ENCODE data around the gene STXBP2.

The STXBP2 gene

GRCh38 chr19:7612282-7613274, 24.3 kb upstream of the STXBP2 start:
- no peak for DNase-seq

- no peak for DNase-seq
These were observed 21.8 kb upstream of the STXBP2 start for GRCh38 chr19:7614859-7615741.

DNA sequence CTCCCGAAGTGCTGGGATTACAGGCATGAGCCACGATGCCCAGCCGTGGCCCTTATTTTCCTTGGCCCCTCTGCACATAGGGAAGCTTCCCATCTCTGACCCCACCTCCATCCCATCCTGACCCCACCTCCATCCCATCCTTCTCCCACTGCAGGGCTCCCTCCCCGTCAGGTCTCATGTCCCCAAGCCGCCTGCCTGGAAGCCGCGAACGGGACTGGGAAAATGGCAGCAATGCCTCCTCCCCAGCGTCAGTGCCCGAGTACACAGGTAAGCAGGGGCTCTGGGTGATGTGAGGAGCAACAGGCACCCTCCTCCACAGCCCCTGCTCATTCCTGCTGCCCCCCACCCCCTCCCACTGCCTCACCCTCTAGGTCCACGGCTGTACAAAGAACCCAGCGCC, 19.7 kb upstream of the STXBP2 start:
- DNase-seq = no peak

DNA sequence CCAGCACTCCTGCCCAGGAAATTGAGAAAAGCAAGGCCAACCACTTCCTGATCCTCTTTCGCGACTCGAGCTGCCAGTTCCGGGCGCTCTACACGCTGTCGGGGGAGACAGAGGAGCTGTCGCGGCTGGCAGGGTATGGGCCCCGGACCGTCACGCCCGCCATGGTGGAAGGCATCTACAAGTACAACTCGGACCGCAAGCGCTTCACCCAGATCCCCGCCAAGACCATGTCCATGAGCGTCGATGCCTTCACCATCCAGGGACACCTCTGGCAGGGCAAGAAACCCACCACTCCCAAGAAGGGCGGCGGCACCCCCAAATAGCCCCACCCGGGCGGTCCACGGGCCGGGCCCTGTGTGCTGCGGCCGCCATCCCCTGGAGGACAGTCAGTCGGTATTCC, 19.2 kb upstream of the STXBP2 start:
- DNase-seq = no peak

DNA sequence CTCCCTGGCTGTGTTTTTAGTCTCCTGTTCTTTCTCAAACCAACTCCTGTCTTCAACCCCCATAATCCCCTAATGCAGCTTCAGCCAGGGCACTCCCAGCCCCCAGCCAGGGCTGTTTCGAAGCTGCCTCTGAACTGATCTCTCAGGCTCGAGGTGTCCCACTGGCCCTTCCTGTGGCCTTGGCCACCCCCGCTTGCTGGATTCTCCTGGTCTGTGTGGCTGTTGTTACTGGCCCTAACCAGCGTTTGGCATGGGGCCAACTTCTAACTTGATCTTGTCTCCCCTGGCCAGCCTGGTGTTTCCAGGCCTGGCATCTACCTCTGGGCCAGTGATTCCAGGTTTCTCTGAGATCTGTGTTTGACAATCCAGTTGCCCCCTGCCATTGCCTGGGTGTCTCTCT, 18.6 kb upstream of the STXBP2 start:
- peak in 2 of 56 donors; percentile 20 to 31 for DNase-seq

DNA sequence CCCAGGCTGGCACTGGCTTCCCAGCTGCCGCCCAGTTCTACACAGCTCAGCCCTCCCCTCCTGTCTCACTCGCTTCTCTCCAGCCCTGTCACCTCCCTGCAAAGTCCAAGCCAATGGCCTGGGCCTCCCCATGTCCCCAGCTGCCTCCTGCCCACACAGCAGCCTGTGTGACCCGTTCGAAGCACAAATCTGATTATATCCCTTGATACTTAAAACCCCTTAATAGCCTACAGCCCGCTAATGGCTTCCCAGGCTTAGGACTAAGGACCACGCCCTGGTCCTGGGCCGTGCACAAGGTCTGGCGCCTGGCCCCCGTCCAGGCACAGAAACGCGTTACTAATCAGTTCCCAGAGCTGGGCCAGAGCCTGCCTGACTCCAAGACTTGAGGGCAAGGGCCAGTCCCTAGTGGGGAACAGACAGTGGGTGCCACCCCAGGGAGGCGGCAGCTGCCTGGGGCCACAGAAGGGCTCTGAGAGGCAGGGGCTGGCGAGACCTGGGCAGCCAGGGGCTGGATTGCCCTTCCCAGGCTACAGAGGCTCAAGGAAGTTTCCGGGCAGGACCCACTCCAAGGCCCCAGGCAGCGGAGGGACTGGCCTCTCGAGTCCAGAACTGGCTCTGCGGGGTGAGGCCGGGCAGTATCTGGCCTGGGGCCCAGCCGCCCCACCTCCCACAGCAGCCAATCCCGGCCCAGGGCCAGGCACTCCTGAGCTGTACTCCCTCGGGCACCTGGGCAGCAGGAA, 18.0 kb upstream of the STXBP2 start:
- DNase-seq = peak in 13 of 56 donors; percentile 9 to 49 (median 21)

- DNase-seq = no peak
These were observed 17.1 kb upstream of the STXBP2 start for GRCh38 chr19:7619671-7620441.

DNA sequence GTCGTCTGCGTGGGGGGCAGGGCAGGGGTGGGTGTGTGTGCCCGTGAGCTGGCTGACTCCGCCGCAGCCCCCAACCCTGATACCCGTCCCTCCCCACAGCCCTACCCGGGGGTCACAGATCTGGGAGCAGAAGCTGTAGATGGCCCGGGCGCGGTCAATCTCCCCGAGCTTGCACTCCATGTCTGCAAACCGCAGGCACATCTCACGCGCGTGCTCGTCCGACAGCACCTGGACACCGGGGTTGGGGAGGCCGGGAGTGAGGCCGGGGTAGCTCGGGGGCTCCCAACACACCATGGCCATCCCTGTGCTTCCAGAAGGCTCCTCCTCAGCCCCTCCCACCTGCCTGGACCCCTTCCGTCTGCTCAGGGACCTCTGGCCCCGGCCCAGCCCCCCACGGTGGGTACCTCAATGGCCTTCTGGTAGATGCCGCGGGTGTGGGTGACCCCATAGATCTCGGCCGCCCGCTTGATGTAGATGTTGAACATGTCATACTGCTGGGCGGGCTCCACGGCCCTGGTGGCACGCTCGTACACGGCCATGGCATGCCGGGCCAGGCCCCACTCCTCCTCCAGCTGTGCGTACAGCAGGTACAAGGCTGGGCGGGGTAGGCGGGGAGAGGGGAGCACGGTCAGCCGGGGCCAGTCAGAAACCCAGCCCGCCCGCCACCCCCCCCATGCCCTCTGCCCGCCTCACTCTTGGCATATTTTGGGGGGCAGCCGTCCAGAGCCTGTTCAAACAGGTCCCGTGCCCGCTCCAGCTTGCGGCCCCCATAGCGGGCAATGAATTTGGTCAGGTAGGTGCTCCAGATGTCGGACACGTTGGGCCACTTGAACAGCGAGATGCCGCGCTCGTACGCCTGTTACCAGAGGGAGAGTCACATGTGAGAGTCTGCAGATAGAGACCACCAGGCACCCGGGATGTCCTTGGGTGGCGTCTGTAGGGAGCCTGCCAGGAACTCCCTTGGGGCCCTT, 16.2 kb upstream of the STXBP2 start:
- DNase-seq = no peak

DNA sequence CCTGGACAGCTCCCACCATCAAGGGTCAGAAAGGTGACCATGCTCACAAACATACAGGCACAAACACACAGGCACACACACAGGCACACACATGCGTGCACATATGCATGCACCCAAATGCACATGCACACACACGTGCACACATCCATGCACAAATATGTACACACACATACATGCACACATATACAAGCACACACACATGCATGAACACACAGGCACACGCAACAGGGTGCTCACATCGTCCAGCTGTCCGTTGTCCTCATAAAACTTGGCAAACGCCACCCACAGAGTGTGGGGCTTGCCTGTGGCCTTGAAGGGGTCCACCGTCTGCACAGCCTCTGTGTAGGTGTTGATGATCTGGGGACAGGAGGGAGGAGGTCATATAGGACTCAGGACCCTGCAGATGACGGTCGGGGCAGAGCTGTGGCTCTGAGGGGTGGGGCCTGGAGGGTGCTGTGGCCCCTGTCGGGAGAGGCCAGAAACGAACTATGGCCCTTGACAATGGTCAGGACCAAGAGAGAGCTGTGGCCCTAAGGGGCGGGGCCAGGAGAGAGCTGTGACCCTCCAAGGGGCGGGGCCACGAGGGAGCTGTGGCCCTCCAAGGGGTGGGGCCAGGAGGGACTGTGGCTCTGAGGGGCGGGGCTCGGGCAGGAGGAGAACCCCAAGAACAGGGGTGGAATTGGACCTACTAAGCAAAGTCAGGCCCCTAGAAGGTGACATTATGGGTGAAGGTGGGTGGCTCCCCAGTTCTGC, 13.8 kb upstream of the STXBP2 start:
- no peak for DNase-seq

- DNase-seq = no peak
These were observed 12.9 kb upstream of the STXBP2 start for GRCh38 chr19:7623725-7624603.

- no peak for DNase-seq
These were observed 12.1 kb upstream of the STXBP2 start for GRCh38 chr19:7624810-7625209.

DNA sequence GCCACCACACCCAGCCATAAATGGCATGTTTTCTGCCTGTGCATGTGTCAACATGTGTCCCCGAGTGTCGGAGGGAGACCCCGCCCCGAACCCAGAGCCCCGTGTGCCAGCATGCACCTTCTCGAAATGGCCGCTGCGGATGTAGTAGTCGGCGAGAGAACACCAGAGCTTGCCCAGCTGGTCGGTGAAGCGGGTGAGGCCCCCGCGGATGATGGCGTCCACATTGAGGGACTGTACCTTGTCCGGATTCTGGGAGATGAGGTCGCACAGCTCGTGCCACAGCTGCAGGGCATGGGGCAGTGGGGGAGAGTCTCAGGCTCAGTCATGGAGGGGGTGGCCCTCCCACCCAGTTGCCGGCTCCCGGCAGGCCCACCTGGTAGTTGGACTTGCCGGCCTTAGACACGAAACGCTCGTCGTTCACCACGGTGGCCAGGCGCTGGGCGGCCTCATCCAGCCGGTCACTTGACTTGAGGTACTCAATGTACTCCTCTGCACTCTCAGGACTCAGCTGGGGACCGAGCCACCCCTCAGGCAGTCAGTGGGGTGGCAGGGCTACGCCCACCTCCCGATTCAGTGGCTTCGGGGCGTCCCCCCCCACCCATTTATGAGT, 11.0 kb upstream of the STXBP2 start:
- no peak for DNase-seq

GRCh38 chr19:7627166-7627565, 9.7 kb upstream of the STXBP2 start:
- DNase-seq = no peak

DNA sequence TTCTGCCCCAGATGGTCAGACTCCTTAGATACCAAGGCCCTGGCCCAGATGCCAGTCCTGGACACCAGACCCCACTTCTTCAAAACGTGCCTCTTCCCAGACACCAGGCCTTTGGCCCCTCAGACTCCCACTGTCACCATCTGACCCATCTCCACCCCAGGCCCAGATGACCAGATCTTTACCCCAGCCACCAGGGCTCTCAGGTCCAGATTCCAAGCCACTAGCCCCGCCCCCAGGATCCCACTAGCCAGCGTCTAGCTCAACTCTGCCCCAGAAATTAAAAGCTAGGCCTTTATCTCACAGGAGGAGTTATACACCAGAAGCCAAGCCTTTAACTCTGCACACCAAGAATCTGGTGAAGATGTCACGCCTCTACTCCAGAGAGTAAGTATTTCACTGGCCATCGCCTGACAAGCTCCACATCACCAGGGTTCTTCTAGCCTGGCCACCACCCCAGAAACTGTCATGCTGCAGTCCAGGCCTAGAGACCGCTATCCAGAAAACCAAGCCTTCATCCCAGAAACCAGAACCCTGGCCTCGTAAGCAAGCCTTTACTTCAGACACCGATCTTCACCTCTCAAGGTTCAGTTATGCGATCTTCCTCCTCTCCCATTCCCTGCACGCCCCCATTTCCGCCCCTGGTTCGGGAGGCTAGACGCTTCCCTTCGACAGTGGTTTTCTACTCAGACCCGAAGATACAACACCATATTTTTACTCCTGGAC, 8.2 kb upstream of the STXBP2 start:
- no peak for DNase-seq

DNA sequence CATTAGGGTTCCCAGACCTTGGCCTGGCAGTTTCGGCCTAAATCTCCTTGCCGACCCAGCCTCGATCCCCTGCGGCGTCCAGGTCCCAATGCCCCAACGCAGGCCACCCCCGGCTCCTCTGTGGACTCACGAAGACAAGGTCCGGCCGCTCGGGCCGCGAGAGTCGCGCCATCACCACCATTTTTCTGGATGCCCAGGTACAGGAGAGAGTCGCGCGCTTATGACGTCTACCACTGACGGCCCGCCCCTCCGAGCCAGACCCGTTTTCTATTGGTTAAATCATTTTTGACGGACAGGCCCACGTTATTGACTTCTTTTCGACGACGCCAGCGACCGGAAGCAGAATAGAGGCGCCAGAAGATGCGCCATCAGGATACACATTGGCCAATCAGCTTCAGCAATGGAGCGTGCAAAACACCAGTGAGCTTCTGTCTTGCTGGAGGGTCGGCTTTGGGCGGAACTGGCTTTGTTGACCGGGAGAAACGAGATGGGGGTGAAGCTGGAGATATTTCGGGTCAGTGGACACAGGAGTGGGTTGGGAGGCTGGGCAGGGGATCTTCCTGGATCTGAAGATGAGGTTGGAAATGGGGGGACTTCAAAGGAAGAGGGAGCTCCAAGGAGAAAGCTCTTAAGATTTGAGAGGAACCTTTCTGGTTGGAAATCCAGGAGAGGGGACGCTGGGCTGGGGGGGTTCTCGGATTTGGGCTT, 7.4 kb upstream of the STXBP2 start, which contains the start of the genes PET100 and XAB2:
PET100 (plus strand) TSS at position 447 of the 708 bp plus-strand sequence; CDS start at position 488, 41 bp downstream.
XAB2 (minus strand) TSS at position 199 of the 708 bp plus-strand sequence; CDS start at position 181, 18 bp downstream.
- DNase-seq = peak; percentile 81 to 99 (median 96)
